HG03565 (cell line): Measurements from ENCODE around the gene TENM4.
"Not testable (repeated sequence)": the region's sequence is repeated elsewhere in the genome, so short reads cannot be mapped to it uniquely, and the experiment has no call there.

Source experiments
- ATAC-seq: cut with Tn5 transposase; IDR thresholded peaks from one replicate; pipeline ENCODE4 v1.9.1; 2021; ENCODE audit warnings: mild to moderate bottlenecking, moderate library complexity; ENCODE audit not compliant: unreplicated experiment

The TENM4 gene

GRCh38 chr11:79226126-79226525 is 214.7 kb downstream of the TENM4 start:
- no peak for ATAC-seq

DNA sequence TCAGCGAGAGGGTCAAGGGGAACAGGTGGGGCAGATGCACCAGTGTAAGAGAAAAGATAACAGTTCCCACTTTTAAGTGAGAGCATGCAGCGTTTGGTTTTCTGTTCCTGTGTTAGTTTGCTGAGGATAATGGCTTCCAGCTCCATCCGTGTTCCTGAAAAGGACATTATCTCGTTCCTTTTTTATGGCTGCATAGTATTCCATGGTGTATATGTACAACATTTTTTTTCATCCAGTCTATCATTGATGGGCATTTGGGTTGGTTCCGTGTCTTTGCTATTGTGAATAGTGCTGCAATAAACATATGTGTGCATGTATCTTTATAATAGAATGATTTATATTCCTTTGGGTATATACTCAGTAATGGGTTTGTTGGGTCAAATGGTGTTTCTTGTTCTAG is 218.7 kb downstream of the TENM4 start:
- ATAC-seq, result not testable (repeated sequence)

GRCh38 chr11:79221444-79222130 is 219.2 kb downstream of the TENM4 start:
- ATAC-seq, result no peak

DNA sequence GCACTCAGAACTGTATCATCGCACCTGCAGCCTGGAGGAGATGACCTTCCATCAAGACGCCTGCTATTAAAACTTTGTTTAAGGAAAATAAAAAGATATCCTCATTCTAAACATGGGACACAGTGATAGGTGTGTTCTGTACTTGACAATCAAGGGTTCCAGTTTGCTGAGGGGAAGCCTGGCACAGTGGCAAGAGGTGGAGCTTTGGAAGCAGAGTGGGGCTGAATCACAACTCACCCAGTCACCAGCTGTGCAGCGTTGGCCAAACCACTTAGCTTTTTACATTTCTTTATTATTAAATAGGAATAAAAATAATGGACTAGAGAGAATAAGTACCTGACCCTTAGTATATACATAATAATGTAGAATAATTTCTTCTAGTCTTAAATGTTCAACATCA is 220.7 kb downstream of the TENM4 start:
- no peak for ATAC-seq

- no peak for ATAC-seq
Measured at GRCh38 chr11:79219186-79220045, 221.4 kb downstream of the TENM4 start.

- ATAC-seq, result no peak
Measured at GRCh38 chr11:79212741-79213190, 228.1 kb downstream of the TENM4 start.

GRCh38 chr11:79209540-79210266 is 231.1 kb downstream of the TENM4 start:
- no peak for ATAC-seq

GRCh38 chr11:79208126-79208525 is 232.7 kb downstream of the TENM4 start:
- peak; percentile 75 for ATAC-seq

- ATAC-seq, result no peak
Measured at GRCh38 chr11:79206951-79207350, 233.9 kb downstream of the TENM4 start.

GRCh38 chr11:79205786-79206185 is 235.0 kb downstream of the TENM4 start:
- no peak for ATAC-seq

GRCh38 chr11:79201677-79202347 is 239.0 kb downstream of the TENM4 start:
- no peak for ATAC-seq

- ATAC-seq, result no peak
Measured at GRCh38 chr11:79200398-79201070, 240.3 kb downstream of the TENM4 start.

- ATAC-seq, result no peak
Measured at GRCh38 chr11:79199729-79200354, 241.0 kb downstream of the TENM4 start.

- no peak for ATAC-seq
Measured at GRCh38 chr11:79198898-79199250, 242.0 kb downstream of the TENM4 start.

DNA sequence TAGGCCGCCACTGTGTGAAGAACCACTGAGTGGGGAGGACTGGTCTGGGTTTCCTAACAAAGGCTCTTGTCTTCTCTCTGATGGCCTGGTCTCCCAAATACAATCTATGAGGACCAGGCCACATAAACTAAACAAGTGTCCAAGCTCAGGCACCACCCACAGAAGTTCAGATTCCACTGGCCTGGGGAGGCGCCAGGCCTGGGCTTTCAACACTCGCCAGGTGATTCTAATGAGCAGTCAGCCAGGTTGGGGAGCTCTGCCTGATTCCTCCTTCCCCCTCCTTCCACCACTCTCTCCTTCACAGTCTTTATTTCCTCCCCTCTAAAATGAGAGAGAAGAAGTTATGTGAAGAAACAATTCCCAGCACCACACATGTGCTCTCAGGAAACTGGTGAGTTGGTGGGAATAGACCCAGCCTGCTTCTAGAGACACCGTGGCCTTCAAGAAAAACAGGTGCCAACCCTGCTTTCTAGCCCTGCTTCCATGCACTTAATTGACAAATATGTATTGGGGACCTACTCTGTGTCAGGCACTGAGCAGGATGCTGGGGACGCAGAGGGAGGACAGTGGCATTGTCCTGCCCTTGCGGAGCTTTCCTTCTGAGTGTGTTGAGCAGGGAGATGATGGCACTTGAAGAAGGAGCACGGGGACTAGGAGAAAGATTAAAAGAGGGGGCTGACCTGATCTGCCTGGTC is 242.5 kb downstream of the TENM4 start:
- ATAC-seq, result no peak

DNA sequence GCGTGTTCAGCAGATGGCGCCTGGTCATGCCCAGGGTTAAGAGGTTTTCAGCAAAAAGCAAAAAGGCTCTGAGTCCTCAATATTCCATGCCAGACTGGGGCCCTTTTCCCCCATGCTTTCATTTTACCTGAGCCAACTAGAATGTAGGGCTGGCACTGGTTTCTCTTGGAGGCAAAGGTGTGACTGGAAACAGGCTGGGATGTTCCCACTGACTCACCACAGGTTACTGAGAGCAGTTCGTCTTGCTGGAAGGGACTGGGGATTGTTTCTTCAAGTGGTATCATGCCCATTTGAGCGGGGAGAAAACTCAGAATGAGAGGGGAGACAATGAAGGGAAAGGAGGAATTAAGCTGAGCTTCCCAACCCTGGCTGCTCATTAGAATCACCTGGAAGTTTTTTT is 243.9 kb downstream of the TENM4 start:
- no peak for ATAC-seq

GRCh38 chr11:79195209-79195608 is 245.6 kb downstream of the TENM4 start:
- no peak for ATAC-seq

GRCh38 chr11:79193663-79194310 is 247.0 kb downstream of the TENM4 start:
- no peak for ATAC-seq

DNA sequence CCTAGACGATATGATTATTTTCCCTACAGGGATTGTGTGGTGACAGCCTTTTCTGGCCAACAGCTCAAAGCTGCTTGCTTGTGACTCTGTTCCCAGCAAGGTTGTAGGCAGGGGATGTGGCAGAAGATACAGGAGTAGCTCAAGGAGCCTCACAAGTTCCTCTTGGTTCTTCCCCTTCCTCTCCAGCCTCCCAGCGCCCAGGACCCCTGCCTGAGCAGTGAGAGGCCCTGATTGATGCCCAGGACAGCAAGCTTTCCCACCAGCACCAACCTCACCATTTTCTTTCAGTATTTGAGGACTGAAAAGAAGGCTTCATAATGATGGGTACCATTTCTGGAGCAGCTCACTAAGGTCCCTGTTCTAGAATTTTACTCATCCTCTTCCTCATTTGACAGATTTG is 248.0 kb downstream of the TENM4 start:
- ATAC-seq, result no peak
